ENCODE data around the gene LYPD6B. TPM values are rescaled to one million over a fixed set of nuclear protein-coding genes. Genes with fewer than 3 reads are reported as not detected.

Gene LYPD6B, protein sequence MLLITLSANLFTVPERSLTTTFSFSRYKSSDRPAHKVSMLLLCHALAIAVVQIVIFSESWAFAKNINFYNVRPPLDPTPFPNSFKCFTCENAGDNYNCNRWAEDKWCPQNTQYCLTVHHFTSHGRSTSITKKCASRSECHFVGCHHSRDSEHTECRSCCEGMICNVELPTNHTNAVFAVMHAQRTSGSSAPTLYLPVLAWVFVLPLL
- not detected for polyA plus RNA-seq

DNA sequence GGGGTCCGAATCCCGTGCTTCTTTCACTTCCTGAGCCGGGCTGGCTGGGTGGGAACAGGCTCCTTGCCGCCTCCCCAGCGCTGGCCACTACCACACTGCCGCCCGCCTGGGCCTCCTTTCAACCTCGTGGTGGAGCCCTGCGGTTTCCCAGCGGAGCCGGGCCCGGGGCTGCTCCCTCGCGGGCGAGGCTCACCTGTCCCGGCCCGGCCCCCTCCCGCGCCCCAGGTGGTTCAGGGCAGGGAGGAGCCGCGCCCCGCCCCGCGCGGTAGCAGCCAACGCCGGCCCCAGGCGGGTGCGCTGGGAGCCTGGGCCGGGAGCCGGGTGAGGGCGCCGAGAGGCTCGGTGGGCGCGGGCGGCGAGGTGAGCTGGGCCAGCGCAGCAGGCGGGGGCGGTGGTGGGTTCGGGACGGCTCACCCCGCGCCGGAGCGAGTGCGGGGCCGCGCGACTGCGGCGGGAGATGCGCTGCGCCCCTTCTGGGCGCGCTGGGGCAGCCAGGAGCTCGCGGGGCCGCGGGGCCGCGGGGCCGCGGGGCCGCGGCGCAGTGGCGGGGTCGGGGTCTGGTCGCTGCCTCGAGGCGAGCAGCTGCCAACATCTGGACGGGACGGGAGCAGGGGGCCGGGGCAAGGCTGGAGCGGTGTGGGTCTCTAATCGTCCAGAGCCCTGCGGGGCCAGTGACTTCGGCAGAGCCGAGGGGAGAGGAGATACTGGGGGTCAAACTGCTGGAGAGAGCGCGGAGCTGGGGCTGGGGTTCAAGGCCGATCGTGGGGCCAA lies at the start of gene LYPD6B:
Gene LYPD6B (plus strand): TSS at position 258 of the 771 bp plus-strand sequence. CDS start 92,250 bp downstream, outside the sequence.
- Mint-ChIP-seq H3K4me3 (no peak within 1 kb of the TSS), H3K4me1 (no peaks in the 10 kb centered on the region), H3K27ac (no peak within 1 kb of the TSS), H3K36me3 (no peaks in the 10 kb centered on the region), H3K9me3 (no peaks in the 10 kb centered on the region), H3K27me3 (ENCODE audit: low read depth in 3 of 3) (peaks cover 9 to 20% (median 19%) of the 10 kb centered on the region in 3 donors)
- DNase-seq, result no peak

DNA sequence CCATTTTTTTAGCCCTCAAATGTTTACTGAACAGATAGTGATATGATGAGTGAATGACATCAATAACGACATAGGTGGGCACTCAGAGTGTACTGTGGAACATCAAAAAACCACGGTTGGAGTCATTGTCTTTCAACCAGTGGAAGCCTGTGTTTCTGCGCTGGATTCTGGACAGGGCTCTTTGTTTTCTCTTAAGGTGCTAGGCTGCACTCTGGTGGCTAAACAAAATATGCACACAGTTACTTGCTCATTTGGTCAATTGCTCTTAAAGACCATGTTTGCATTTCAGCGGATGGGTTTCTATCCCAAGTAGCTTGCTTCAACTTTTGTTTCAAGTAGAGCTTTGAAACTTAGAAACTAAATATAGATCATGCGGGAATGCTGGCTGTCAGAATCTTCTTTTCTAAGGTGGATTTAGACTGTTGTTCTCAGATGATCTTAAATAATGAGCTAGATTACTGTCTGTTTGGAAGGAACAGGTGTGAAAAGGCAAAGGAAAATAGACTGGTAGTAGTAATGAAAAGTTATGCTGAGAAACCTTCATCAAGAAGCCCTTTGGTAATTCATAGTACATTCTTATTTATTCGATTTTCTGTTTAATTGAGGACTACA lies 48.5 kb upstream of the LYPD6B start:
- Mint-ChIP-seq H3K4me1 (no peaks in the 10 kb centered on the region), H3K4me3 (no peak overlapping the region), H3K27ac (no peak overlapping the region), H3K9me3 (no peaks in the 10 kb centered on the region), H3K27me3 (ENCODE audit: low read depth in 3 of 3) (peaks cover 0 to 2% (median 2%) of the 10 kb centered on the region in 3 donors), H3K36me3 (no peaks in the 10 kb centered on the region)
- peak; percentile 30 to 61 (median 51) for DNase-seq

DNA sequence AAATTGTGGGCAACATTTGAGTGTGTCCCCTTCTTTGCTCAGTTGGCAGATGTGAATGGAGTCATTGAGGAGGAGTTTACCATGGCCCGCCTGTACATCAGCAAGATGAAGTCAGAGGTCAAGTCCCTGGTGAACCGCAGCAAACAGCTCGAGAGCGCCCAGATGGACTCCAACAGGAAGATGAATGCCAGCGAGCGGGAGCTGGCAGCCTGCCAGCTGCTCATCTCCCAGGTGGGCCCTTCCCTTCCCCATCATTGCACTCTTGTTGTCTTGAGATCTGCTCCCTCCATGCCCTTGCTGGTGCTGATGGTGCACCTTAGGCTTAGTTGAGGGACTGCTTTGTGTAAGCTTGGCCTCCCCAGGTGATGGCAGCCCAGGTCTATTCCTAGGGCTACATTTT lies 47.5 kb upstream of the LYPD6B start:
- H3K9me3 Mint-ChIP-seq, result no peaks in the 10 kb centered on the region
- no peak overlapping the region for H3K27ac Mint-ChIP-seq
- peaks cover 0 to 2% (median 2%) of the 10 kb centered on the region in 3 donors for H3K27me3 Mint-ChIP-seq (ENCODE audit: low read depth in 3 of 3)
- no peaks in the 10 kb centered on the region for H3K4me1 Mint-ChIP-seq
- no peak overlapping the region for H3K4me3 Mint-ChIP-seq
- no peaks in the 10 kb centered on the region for H3K36me3 Mint-ChIP-seq
- DNase-seq, result no peak

DNA sequence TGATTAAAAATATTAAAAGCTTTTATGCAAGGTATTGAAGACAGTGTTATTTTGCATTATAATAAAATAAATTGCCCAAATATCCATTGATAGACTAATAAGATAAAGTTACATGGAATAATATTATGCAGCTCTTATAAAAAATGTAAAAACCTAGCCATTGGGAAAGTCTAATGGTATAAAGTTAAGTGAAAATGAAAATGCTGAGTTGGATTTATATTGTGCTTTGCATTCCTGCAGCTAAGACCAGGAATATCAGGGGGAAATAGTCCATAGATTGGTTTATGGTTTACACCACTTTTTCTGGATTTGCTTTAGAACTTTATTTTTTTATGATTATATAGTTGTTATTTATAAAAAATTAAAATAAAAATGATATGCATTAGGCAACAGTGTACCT lies 46.1 kb upstream of the LYPD6B start:
- H3K4me3 Mint-ChIP-seq, result no peak overlapping the region
- no peaks in the 10 kb centered on the region for H3K9me3 Mint-ChIP-seq
- H3K27me3 Mint-ChIP-seq (ENCODE audit: low read depth in 3 of 3), result peaks cover 0 to 2% (median 0%) of the 10 kb centered on the region in 3 donors
- no peaks in the 10 kb centered on the region for H3K36me3 Mint-ChIP-seq
- no peaks in the 10 kb centered on the region for H3K4me1 Mint-ChIP-seq
- H3K27ac Mint-ChIP-seq, result no peak overlapping the region
- DNase-seq, result no peak

DNA sequence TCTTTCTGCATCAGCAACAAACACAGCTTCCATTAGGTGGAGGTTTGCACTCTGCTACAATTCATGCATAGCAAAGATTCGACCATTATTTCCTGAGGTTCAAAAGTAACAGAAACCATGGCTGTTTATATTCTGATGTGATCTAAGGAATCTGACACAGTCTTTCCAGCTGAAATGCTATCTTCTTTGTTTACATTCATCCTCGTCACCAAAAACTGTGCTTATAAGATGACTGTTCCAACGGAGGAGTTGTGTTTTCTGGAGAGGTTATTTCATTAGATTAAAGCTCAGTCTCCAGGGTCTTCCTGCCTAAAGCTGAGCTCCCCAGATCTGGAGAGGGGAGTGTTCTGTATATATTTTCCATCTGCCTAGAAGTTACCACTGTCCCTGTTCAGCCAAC lies 45.1 kb upstream of the LYPD6B start:
- Mint-ChIP-seq H3K36me3 (no peaks in the 10 kb centered on the region), H3K27ac (no peak overlapping the region), H3K27me3 (ENCODE audit: low read depth in 3 of 3) (peaks cover 0 to 2% (median 0%) of the 10 kb centered on the region in 3 donors), H3K4me3 (no peak overlapping the region), H3K9me3 (no peaks in the 10 kb centered on the region), H3K4me1 (no peaks in the 10 kb centered on the region)
- no peak for DNase-seq

DNA sequence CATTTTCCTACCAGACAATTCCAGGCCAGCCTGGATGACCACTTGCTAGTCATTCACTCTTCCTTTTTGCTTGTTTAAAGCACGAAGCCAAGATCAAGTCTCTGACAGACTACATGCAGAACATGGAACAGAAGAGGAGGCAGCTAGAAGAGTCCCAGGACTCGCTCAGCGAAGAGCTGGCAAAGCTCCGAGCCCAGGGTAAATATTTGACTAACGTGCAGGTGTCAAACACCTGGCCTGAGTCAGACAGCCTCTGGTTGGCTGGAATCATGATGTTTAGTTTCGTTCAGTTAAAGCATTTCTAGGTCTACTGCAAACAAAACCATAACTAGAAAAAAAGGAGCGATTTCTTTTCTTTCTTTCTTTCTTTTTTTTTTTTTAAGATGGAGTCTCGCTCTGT lies 44.2 kb upstream of the LYPD6B start:
- no peaks in the 10 kb centered on the region for H3K9me3 Mint-ChIP-seq
- no peak overlapping the region for H3K4me3 Mint-ChIP-seq
- no peaks in the 10 kb centered on the region for H3K4me1 Mint-ChIP-seq
- DNase-seq, result no peak
- peaks cover 0 to 2% (median 0%) of the 10 kb centered on the region in 3 donors for H3K27me3 Mint-ChIP-seq (ENCODE audit: low read depth in 3 of 3)
- no peaks in the 10 kb centered on the region for H3K36me3 Mint-ChIP-seq
- H3K27ac Mint-ChIP-seq, result no peak overlapping the region

DNA sequence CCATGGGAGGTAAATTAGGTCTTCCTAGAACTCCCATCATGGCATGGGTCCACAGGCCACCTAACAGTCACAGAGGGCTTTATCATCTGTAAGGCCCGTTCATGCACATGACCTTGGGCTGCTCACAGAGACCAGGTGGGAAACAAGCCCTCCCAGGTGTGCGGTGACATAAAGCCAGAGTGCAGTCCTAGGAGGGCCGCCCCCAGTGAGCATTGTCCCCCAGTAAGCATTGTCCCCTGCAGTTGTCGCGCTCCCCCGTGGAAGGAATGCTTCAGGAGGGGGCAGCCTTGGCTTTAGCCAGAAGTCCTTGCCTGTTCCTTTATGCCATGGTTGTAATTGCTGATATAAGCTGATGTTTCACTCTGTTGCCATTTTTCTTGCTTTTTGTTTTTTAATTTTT lies 41.7 kb upstream of the LYPD6B start:
- Mint-ChIP-seq H3K4me1 (no peaks in the 10 kb centered on the region), H3K27me3 (ENCODE audit: low read depth in 3 of 3) (peaks cover 0 to 3% (median 0%) of the 10 kb centered on the region in 3 donors), H3K36me3 (no peaks in the 10 kb centered on the region), H3K9me3 (no peaks in the 10 kb centered on the region), H3K4me3 (no peak overlapping the region), H3K27ac (no peak overlapping the region)
- DNase-seq, result no peak

DNA sequence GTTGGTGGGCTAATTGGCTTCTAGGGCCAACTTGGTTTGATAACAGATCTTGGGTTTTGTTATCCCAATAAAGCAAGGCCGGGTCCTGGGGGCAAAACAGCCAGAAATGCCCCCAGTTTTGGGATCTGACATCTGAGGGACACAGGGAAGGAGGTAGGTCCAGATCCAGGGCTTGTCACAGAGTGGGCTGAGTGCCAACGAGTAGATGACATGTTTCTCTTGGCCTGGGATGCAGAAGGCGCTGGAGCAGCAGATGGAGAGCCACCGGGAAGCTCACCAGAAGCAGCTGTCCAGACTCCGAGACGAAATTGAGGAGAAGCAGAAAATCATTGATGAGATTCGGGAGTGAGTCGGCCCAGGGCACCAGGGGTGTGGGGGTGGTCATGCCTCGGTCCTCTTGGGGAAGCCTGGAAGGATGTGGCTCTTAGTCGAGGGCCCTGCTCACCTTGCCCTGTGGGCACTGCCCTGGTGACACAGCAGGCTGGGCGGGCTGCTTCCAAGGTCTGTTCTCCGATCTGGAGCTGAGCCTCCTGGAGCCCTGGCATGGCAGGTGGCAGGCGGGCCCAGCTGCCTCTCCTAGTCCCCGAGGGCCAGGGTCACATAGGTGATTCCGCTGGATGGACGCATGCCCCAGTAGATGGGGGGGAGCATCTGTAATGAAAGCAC lies 40.2 kb upstream of the LYPD6B start:
- H3K9me3 Mint-ChIP-seq, result no peaks in the 10 kb centered on the region
- H3K4me1 Mint-ChIP-seq, result no peaks in the 10 kb centered on the region
- H3K27ac Mint-ChIP-seq, result no peak overlapping the region
- H3K4me3 Mint-ChIP-seq, result no peak overlapping the region
- DNase-seq, result no peak
- no peaks in the 10 kb centered on the region for H3K36me3 Mint-ChIP-seq
- H3K27me3 Mint-ChIP-seq (ENCODE audit: low read depth in 3 of 3), result peaks cover 0 to 3% (median 3%) of the 10 kb centered on the region in 3 donors

DNA sequence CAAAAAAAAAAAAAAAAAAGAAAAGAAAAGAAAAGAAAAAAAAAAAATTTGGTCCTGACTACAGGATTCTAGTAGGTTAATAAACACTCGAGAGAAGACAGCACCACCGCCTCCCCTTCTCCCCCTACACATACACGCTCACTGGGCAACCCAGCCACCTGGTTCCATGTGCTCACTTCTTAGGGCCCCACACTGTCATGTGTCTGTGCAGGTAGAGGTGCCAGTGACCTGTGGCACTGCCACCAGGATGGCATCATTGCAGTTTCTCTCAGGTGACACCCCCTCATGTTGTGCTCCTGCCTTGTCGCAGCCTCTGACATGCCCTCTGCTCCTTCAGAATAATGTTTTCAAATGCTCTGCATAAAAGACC lies 39.7 kb upstream of the LYPD6B start:
- Mint-ChIP-seq H3K27me3 (ENCODE audit: low read depth in 3 of 3) (peaks cover 0 to 5% (median 3%) of the 10 kb centered on the region in 3 donors), H3K9me3 (no peaks in the 10 kb centered on the region), H3K4me3 (no peak overlapping the region), H3K27ac (no peak overlapping the region), H3K4me1 (no peaks in the 10 kb centered on the region), H3K36me3 (no peaks in the 10 kb centered on the region)
- no peak for DNase-seq

DNA sequence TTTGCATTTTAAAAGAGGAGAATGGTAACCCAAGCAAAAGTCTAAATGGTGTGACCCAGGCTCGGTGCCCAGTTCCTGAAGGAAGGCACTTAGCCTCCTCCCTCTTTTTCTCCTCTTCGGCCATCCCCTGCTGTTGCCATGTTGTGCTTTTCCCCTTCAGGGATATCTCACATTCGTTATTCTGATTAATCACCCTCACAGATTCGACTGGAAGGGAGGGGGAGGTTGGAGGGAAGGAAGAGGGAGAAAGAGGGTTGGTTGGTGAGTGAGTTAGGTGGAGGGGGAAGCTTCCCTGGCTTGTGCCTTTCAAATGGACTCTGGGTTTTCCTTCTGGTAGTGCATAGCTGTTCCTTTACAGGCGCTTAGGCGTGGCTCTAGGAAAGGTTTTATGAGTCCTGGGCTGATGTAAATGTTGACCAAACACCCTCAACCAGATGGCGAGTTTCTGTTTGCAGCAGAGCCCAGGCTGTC lies 39.0 kb upstream of the LYPD6B start:
- Mint-ChIP-seq H3K4me1 (no peaks in the 10 kb centered on the region), H3K27me3 (ENCODE audit: low read depth in 3 of 3) (peaks cover 0 to 5% (median 3%) of the 10 kb centered on the region in 3 donors), H3K36me3 (no peaks in the 10 kb centered on the region), H3K9me3 (no peaks in the 10 kb centered on the region), H3K4me3 (no peak overlapping the region), H3K27ac (no peak overlapping the region)
- DNase-seq, result no peak

DNA sequence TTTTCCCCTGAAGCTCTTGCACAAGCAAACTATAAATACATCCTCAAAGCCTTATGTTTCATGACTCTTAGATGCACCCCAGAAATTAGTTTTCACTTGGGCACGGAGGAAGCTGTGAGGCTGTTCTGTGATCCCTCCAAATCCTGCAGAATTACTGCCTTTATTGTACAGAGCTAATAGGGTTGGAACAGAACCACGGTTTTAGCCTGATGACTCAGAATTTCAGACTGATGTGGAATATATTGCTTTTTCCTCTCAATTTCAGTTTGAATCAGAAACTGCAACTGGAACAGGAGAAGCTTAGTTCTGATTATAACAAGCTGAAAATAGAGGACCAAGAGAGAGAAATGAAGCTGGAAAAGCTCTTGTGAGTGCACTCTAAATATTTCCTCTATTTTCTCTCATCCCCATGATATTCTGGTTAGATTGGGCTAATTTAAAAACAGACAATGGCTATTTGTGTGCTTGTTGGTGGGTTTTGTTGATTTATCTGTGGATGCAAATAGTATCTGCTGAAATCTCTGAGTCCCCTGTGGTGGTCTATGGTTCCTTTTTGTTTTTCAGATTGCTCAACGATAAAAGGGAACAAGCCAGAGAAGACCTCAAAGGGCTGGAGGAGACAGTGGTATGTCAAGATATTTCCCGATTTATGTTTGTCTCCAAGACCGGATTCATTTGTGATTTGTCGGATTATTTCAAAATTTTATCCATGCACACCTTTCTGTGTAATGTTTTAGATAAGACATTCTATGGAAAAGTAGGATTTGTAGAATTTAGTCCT lies 38.2 kb upstream of the LYPD6B start:
- H3K27me3 Mint-ChIP-seq (ENCODE audit: low read depth in 3 of 3), result peaks cover 0 to 5% (median 3%) of the 10 kb centered on the region in 3 donors
- no peaks in the 10 kb centered on the region for H3K9me3 Mint-ChIP-seq
- H3K36me3 Mint-ChIP-seq, result no peaks in the 10 kb centered on the region
- no peak overlapping the region for H3K4me3 Mint-ChIP-seq
- no peak for DNase-seq
- H3K27ac Mint-ChIP-seq, result no peak overlapping the region
- no peaks in the 10 kb centered on the region for H3K4me1 Mint-ChIP-seq

DNA sequence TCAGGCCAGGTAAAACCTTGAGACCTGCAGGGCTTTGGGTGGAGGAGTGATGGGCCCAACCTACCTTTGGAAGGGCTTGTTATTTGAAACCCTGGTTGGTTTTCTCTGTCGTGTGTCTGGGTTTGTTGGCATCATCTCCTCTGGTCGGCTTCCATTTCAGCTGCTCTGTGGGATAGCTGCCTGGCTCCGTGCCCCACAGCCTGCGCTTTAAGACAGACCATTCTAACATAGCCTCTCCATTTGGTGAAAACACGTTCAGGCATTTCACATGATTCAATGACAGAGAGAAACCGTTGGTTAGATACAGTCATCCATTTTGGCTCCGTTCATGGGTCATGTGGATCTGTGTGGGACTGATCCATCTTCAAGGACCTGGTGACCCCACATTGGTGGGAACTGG lies 37.0 kb upstream of the LYPD6B start:
- H3K36me3 Mint-ChIP-seq, result no peaks in the 10 kb centered on the region
- no peak overlapping the region for H3K27ac Mint-ChIP-seq
- no peaks in the 10 kb centered on the region for H3K4me1 Mint-ChIP-seq

DNA sequence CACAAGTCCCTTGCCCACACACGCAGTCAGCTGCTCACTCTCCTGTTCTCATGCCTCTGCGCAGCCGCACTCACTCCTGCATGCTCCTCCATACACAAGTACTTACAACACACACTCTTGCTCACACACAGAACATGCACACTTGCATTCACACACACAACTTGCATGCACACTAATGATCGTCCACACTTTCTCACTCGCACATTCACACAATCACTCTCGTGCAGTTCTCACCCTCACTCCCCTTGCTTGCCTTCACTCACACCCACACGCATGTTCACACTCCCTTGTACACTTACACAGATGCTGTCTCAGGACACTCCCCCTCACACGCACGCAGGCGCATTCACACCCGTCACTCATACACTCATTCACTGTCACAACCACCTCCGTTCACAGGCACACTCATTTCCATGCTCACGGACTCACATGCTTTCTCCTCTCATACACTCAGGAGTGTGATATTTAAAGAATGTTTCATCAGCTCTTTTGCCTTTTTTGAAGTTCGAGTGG lies 36.1 kb upstream of the LYPD6B start:
- H3K27me3 Mint-ChIP-seq (ENCODE audit: low read depth in 3 of 3), result peaks cover 0 to 6% (median 3%) of the 10 kb centered on the region in 3 donors
- H3K4me3 Mint-ChIP-seq, result no peak overlapping the region
- no peaks in the 10 kb centered on the region for H3K4me1 Mint-ChIP-seq
- H3K36me3 Mint-ChIP-seq, result no peaks in the 10 kb centered on the region
- DNase-seq, result no peak
- no peaks in the 10 kb centered on the region for H3K9me3 Mint-ChIP-seq
- H3K27ac Mint-ChIP-seq, result no peak overlapping the region

More for the DNA sequence above, 37.0 kb upstream of the LYPD6B start:
- no peak for DNase-seq
- Mint-ChIP-seq H3K9me3 (no peaks in the 10 kb centered on the region), H3K4me3 (no peak overlapping the region), H3K27me3 (ENCODE audit: low read depth in 3 of 3) (peaks cover 0 to 6% (median 3%) of the 10 kb centered on the region in 3 donors)
